Activated CD4-positive, alpha-beta T cell treated with anti-CD3 and anti-CD28 coated beads, Interleukin-2, amount 50 U/mL, for 4 hours (primary cell): ENCODE data around the gene EFCAB5.
"Not testable (repeated sequence)": the region's sequence is repeated elsewhere in the genome, so short reads cannot be mapped to it uniquely, and the experiment has no call there.

Source experiments
- DNase-seq, 2 experiments: peaks; one replicate each; pipeline ENCODE4 v3.0.0-alpha.2; 2020

Gene EFCAB5

DNA sequence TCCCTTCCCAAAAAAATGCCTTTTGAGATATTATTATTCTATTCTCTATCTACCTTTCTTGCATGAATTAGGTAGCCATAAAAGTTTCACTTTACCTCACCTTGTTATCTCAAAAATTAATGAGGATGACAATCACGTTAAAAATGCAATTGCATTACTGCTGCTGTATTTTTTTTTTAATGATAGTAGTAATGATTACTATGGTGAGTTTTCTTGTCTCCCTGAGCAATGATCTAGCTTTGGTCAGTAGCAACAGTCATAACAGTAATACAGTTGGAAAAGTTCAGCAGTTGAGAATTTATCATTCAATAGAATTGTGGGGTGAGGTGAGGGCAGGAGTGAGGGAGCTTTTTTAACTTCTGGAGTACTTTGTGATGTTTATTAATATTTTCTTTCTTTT lies at the start of gene EFCAB5:
Gene EFCAB5, plus strand, starts transcription at position 301 of the 400 bp plus-strand sequence. CDS start 163 bp downstream, outside the sequence.
- DNase-seq: no peak

DNA sequence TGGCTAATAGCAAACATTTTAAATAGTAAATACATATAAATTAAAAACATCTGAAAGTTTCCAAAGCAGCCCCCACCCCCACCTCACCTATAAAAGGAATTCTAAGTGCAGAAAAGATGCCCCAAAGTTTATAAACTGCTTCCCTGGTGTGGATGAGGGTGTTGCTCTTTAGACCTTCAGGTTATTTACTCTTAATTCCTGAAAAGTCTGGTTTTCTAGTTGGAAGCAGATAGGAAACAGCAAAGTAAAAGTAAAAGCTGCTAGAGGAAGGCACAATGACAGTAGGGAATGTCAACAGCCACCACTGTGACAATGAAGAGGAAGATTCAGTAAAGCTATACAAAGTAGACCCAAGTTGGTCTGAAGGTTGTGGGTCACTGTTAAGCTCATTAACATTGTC lies 49.2 kb upstream of the EFCAB5 start:
- DNase-seq: no peak

DNA sequence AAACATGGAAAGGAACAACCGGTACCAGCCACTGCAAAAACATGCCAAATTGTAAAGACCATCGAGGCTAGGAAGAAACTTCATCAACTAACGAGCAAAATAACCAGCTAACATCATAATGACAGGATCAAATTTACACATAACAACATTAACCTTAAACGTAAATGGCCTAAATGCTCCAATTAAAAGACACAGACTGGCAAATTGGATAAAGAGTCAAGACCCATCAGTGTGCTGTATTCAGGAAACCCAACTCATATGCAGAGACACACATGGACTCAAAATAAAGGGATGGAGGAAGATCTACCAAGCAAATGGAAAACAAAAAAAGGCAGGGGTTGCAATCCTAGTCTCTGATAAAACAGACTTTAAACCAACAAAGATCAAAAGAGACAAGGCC lies 44.3 kb upstream of the EFCAB5 start:
- not testable (repeated sequence) for DNase-seq

DNA sequence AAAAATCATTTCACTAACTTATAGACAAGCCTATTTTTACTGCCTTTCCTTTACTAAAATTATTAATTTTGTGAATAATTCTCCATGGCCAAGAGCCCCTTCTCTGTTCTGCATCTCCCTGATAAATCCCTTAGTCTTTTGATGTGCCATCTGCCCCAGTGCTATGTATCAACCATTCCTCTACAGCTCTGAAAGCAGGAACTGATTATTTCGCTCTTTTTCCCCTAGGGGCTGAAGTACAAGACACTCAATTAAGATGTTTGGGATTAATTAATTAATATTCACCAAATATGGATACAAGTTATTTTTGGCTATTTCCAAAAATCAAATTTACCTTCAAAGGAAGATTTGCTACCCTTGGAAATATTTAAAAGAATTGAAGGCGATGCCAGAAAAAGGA lies 38.0 kb upstream of the EFCAB5 start:
- DNase-seq: no peak

DNA sequence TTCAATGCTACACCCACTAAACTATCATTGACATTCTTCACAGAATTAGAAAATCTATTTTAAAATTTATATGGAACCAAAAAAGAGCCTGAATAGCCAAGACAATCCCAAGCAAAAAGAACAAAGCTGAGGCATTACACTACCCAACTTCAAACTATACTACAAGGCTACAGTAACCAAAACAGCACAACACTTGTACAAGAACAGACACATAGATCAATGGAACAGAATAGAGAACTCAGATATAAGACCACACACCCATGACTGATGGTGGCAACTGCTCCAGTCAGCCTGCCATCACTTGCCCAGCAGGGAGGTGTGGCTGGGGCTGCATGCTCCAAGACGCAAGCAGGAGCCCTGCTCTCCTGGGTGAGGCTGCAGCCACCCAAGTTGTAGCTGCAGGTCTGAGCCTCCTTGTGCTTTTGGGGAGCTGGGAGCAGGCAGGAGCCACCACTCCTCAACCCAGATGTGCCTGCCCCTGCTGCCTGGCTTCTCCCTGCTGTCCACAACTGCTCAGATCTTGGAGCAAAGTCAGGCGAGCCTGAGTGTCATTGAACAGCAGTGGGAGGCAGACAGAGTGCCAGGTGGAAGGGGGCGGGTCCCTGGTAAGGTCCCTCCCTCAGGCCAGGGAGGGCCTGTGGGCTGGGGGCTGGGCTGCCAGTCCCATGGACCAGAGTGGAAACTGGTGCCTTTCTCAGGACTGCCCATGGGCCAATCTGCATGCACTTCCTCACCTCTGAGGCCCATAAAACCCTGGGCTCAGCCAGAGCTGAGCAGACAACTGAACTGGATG lies 36.2 kb upstream of the EFCAB5 start:
- DNase-seq: no peak

DNA sequence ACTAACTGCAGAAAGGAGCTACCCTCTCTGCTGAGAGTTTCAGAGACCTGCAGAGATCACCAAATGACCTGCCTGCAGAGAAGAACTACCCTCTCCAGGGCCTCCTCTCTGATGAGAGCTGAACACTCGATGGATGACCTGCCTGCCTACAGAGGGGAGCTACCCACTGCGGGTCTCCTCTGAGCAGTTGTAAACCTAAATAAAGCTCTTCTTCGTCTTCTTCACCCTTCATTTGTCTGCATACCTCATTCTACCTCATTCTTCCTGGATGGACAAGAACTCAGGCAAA lies 35.6 kb upstream of the EFCAB5 start:
- DNase-seq: no peak

DNA sequence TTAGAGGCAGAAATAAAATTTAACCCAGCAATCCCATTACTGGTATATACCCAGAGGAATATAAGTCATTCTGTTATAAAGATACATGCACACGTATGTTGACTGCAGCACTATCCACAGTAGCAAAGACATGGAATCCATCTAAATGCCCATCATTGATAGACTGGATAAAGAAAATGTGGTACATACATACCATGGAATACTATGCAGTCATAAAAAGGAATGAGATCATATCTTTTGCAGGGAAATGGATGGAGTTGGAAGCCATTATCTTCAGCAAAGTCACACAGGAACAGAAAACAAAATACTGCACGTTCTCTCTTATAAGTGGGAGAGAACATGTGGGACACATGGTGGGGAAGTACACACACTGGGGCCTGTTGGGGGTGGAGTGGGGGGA lies 34.5 kb upstream of the EFCAB5 start:
- no peak for DNase-seq

DNA sequence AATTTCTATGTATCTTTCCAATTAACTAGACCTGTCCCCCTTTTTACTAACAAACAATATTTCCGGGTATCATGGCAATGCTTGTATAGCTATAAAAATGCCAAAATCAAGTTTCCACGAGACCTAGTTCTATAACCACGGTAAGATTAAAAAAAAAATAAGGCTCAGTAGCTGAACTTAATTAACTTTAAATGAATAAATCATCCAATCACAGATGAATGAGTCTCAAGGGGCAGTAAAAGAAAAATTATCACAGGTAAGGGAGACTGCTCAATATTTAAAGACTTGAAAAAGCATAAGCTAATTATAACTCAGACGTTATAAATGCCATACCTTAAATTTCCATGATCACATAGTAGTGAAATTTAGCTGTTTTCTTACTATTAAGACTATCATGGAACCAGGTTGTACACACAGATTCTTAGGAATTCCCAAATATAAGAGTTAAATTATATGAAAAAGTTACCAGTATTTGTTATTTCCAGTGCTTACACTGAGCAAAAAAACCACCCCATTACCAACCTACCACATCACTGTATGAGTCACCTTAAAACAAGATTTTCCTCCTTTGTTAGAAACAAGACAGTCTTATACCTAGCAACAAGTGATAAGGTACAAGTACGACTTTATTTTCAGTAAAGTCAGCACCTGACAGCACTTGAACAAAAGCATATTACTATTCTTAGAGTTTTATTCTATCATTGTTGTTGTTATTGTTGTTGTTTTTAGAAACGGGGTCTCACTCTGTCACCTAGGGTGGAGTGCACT lies 32.0 kb upstream of the EFCAB5 start:
- no peak for DNase-seq

DNA sequence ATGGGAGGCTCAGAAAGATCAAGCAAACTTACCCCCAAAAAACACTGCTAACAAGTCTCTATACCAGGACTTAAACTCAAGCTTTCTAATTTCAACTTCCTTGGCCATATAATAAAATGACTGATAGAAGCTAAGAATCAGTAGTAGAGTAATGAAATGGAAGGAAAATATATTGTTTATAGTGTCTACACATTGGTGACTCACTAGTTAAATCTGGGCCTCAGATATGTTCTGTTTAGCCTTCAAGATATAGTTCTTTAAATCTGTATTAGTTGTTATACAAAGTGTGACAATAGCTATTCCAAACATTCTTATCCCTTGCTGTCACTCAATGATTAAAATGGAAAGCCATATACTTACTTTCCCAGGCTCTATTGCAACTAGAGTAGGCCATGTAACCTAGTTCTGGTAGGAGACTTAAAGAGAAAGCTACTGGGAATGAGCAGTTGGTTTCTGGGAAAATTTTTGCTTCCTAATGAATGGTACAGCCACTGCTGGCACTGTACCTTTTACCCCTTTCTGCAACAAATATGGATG lies 29.7 kb upstream of the EFCAB5 start:
- DNase-seq: no peak

DNA sequence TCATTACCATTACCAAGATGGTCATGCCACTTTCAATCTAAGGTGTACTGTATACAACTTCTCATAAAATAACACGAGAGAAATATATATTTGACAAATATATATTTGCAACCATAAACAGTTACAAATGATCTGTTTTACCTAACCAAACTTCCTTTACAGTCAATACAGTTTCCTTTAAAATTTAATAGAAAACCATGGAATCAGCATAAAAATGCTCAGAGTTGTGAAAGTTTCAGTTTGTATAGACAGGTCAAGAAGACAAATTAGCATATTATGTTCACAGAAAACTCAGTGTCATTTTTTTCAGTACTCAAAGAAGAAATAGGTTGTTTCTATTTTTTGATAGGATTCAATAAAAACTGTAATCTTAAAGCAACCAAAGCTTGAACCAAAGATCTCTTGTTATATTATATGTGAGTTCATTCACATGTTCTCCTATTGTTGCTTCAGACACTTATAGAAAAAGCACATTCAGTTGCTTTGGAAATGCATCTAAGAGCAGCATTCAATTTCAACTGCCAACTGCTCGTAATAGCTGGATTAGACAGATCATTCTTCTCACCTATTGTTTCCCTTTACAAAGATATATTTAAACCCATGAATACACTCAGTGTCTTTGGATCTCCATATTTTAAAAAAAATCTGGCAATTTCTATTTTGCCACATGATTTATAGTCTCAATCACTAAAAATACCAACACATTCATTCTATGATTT lies 26.5 kb upstream of the EFCAB5 start:
- no peak for DNase-seq

DNA sequence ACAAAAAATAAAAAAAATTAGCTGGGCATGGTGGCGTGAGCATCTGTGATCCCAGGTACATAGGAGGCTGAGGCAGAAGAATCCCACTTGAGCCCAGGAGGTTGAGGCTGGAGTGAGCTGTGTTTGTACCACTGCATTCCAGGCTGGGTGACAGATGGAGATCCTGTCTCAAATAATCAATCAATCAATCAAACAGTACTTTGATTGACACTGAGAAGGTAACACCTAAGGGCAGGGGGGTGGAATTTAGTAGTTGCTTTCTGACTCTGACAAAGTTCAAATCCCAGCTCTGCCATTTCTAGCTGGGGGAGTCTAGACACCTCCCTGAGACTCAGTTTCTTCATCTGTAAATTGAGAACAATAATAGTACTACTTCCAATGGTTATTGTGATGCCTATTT lies 23.4 kb upstream of the EFCAB5 start:
- DNase-seq: no peak

DNA sequence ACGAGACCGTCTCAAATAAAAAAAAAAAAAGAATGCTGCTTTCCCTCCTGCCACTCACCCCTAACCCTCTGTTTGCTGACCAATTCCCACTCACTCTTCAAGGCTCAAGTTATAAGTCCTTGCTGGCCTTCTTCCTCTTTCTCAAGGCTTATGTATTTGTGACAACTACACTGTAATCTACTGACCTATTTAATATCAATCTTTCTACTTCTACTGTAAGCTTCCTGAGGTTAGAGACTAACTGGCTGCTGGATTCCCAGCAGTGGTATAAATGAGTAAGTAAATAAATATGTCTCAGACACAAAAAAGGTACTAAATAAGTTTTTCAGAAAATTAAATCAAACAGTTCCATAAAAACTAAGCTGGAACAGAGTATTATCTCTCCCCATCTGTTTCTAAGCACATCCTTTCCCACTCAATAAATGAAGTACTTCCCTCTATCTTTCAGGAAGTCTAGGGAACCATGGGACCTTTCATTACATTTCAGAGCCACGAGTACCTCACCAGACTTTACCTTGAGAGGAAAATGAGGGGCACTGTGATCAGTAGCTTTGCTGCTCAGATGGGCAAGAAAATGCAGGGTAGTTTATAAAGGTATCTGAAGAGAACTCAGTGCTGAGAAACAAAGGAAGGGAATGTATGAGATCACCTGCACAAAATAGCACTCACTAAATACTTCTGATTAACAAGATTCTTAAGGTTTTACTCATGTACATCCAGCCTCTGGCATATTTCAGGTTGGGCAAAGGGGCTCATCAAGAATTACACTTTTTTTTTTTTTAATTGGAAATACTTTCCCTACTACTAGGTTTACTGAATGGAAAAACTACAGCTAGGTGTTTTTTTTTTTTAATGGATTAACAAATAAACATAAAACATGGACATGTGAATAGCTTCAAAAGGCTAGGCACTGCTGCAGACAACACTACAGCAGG lies 22.2 kb upstream of the EFCAB5 start:
- DNase-seq: no peak

DNA sequence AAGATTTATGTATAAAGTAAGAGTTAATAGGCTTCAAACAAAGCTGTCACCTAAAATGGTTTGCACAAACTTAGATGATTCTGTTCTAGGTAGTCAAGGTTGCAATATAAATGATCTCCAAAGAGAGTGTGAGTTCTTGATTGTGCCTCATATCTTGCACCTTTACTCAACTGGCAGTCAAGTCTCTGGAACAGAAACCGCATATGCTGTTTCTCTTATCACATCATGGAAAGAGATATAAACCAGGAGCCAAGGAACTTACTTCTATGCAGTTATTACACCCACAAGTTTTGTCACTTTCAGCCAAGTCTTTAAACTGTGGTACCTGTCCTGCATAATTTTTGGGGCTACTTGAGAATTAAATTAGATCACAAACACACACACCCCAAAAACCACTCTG lies 16.6 kb upstream of the EFCAB5 start:
- no peak for DNase-seq

DNA sequence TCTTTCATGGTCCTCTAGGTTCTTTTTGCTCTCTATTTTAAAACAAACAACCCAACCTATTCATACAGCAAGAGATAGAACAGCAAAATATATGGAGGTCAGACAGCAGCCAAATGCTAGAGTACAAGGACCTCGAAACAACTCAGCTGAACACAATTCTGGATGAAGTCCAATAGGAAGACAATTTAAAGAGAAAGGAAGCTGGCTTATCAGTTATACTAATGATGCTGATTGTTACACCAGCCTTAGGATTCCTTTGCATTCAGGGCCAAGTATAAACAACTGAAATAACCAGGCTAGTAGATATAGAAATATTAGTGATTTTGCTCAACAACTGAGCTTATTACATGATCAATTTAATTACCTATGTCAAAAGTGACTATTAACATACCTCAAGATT lies 13.9 kb upstream of the EFCAB5 start:
- no peak for DNase-seq

DNA sequence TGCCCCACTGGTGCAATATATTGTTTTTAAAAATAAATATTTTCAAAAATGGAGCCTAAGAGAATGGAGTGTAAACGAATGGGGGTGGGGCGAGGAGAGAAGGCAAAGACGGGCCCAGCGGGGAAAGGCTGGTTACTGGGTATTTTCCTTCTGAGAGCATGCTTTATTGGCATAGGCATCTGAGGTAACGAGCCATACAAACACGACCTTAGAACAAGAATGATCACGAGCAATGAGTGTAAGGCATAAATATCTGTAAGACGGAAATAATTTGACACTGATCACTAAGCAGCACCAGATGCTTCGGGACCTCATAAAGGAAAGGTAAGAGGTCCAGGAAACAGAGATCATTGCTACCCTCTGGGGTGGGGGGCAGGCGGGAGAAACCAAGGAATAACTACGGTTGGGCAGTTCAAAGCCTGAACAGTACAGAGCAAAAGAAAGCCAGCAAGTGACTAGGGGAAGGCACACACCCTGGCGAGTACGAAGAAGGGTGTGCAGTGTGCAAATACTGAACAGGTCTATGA lies 12.4 kb upstream of the EFCAB5 start:
- DNase-seq: peak in 1 of 2 experiments; percentile 1

DNA sequence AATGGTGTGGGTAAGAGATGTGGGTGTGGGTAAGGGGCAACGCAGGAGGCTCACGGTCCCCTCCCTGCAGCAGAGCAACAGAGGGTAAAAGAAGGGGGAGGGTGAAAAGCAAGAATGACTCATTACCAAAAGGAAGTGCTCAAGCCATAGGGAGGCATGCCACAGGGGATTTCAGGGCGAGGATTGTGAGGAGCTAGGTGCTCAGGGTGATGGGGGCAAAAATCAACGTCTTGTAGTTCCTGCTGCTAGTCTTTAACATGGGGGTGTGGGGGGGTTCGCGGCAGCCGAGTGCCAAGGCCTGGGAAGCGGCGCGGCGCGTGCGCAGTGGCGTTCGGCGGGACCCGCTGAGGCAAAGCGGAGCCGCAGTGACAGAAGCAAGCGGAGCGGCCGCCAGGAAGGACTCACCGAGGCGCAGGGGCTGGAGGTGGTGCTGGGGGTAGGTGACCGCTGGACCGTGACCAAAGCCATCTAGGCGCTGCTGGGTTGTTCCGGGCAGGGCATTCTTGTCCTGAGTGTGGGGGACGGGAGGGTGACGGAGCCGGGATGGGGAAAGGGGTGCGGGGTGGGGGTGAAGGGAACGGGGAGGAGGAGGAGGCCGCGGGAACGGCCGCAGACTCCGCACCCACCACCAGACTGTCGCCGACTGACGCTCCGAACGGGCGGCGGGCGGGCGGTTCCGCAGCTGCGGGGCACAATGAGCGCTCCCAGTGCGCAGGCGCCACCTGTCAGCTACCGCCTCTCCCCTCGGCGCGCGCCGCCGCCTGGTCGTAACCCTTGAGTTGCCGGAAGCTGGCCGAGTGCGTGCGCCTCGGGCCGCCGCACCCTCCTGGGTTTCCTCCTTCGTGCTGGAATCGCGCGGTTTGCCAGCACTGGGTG lies 11.7 kb upstream of the EFCAB5 start, which contains the start of gene SSH2:
Gene SSH2, minus strand, starts transcription at position 696 of the 876 bp plus-strand sequence. Its CDS starts 228 bp downstream, at position 468.
- peak; percentile 83 to 85 for DNase-seq

DNA sequence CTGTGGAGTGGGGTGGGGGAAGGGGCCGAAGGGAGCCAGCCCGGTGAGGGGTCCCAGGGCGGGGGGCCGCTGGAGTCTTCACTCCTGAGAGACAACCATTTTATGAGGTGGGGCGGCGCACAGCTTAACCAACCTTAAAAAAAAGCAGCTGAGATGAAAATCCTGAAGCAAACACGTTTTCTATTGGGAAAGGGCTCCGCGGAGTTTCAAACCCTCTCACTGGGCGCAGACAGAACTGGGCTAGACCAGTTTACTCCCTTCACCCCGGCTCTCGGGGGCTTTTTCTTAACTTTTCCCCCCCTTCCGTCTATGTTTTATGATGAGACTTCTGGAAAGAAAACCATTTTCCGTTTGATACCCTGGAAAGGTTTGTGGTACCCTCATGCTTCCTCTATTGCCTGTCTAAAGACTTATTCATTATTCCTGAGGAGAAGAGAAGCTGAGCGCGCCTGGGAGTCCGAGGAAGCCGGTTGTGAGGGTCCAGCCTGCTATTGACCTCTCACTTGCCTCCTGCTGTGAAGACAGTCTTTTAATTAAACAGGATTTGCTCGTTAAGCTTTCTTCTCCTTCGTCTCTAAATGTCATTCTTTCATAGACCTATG lies 10.9 kb upstream of the EFCAB5 start:
- no peak for DNase-seq

DNA sequence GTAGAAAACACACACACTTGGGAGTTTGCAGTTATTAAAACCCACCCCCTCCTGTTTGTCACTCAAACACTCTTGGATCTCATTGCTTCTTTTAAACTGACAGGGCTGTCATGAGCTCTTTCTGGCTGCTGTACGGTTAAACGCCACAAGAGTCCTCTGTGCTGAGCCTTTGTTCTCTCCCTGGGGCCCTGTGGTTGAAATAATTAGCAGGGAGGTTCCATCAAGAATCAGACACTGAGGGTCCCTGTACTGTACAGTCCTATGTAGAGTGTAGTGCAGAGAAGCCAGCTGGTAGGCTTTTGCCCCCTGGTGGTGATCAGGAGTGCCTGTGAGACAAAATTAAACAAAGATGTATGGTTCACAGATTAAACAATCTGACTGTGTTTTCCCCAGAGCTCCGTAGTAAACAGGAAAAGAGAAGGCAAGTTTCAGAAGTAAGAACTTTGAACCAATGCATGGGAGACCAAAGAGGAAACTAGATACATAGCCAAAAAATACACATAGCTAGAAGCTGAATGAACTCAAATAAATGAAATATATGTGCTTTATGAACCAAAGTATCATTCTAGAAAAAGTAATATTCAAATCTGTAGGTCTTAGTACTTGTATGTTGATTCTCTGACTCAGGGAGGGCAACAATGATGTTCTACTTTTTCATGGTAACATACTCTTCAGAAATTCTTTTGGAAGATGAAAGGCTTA lies 10.1 kb upstream of the EFCAB5 start:
- peak; percentile 53 to 54 for DNase-seq

DNA sequence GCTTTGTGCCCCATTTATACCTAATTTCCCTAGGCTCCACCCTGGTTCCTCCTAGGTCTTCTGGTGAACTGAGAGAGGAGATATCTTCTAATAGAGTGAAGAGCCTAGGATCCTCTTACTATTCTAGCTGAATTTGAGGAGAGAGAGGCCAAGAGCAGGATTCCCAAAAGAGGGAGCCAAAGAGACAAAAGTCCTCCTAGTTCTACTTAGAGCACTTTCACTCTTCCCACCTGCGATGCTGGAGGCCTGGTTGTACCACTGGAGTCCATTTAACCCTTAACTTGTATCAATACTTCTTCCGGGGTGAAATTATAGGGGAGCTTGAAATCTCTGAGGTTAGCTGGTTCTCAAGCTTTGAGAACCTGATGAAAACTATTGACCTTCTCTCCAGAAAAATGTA lies 8.1 kb upstream of the EFCAB5 start:
- no peak for DNase-seq

DNA sequence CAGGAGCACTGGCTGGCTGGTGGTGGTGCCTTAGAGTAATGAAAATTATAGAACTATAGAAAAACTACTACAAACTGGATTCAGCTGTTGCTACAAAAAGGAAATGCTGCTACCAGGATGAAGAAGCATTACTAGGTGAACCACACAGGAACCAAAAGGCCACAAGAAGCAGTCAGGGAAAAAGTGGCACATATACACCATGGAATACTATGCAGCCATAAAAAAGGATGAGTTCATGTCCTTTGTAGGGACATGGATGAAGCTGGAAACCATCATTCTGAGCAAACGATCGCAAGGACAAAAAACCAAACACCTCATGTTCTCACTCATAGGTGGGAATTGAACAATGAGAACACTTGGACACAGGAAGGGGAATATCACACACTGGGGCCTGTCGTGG lies 5.5 kb upstream of the EFCAB5 start:
- not testable (repeated sequence) for DNase-seq
